HFFc6 (cell line): ENCODE data around the gene NTF4. TPM values are rescaled to one million over a fixed set of nuclear protein-coding genes. Genes with fewer than 3 reads are reported as not detected.
"Not testable (repeated sequence)": the region's sequence is repeated elsewhere in the genome, so short reads cannot be mapped to it uniquely, and the experiment has no call there.

Experiments used
- DNase-seq: peaks from one replicate; pipeline ENCODE4 v3.0.0-alpha.2; 2018
- H3K27ac Mint-ChIP-seq: 2 replicates; pipeline ENCODE4 v1.8.0; 2020; ENCODE audit warnings: mild to moderate bottlenecking, mixed read lengths
- H3K27me3 Mint-ChIP-seq: 2 replicates; pipeline ENCODE4 v1.8.0; 2021; ENCODE audit warnings: mild to moderate bottlenecking, moderate library complexity, mixed read lengths; ENCODE audit not compliant: insufficient read depth
- H3K36me3 Mint-ChIP-seq: 2 replicates; pipeline ENCODE4 v1.8.0; 2021; ENCODE audit warnings: low read depth, mixed read lengths
- H3K4me1 Mint-ChIP-seq: 2 replicates; pipeline ENCODE4 v1.8.0; 2020; ENCODE audit warnings: low read depth, mixed read lengths
- H3K4me3 Mint-ChIP-seq: 2 replicates; pipeline ENCODE4 v1.8.0; 2020; ENCODE audit warnings: mild to moderate bottlenecking, moderate library complexity, mixed read lengths
- H3K9me3 Mint-ChIP-seq: 2 replicates; pipeline ENCODE4 v1.8.0; 2020; ENCODE audit warnings: mild to moderate bottlenecking, mixed read lengths
- total RNA-seq, 6 experiments: library from RNA; stranded (reverse); fragmentation: NEBNext Ultra II Directional; extraction: Animal tissue kit (Norgen Biotek cat#: 25700); gene quantifications; 2 replicates in 1 of 6; 3 replicates in 5 of 6; pipeline ENCODE4 v1.2.3, GENCODE V29; 2021
- TF ChIP-seq, protein P1 (sequence below): fragments of 200-600 bp; sonication (generic); IDR thresholded peaks from 2 replicates; pipeline ENCODE4 v1.5.0; 2021; ENCODE audit warnings: antibody characterized with exemption, mild to moderate bottlenecking

NTF4 gene
- total RNA-seq, 6 experiments from 2014 or later, result 0.82 to 1.5 (median 1.1) TPM; not detected in 2

- peaks cover 6% of the 10 kb centered on the region for H3K27me3 Mint-ChIP-seq
- H3K4me3 Mint-ChIP-seq, result peak overlapping the region; percentile 90; the same call in 1 of the 2 replicates
- peak overlapping the region; percentile 12; the same call in 1 of the 2 replicates for H3K27ac Mint-ChIP-seq
- TF ChIP-seq, protein P1, sequence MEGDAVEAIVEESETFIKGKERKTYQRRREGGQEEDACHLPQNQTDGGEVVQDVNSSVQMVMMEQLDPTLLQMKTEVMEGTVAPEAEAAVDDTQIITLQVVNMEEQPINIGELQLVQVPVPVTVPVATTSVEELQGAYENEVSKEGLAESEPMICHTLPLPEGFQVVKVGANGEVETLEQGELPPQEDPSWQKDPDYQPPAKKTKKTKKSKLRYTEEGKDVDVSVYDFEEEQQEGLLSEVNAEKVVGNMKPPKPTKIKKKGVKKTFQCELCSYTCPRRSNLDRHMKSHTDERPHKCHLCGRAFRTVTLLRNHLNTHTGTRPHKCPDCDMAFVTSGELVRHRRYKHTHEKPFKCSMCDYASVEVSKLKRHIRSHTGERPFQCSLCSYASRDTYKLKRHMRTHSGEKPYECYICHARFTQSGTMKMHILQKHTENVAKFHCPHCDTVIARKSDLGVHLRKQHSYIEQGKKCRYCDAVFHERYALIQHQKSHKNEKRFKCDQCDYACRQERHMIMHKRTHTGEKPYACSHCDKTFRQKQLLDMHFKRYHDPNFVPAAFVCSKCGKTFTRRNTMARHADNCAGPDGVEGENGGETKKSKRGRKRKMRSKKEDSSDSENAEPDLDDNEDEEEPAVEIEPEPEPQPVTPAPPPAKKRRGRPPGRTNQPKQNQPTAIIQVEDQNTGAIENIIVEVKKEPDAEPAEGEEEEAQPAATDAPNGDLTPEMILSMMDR, result no peak
- peaks cover 10% of the 10 kb centered on the region for H3K36me3 Mint-ChIP-seq
- no peaks in the 10 kb centered on the region for H3K9me3 Mint-ChIP-seq
- no peak for DNase-seq
- peaks cover 28% of the 10 kb centered on the region for H3K4me1 Mint-ChIP-seq
These were observed 5.6 kb downstream of the NTF4 start for GRCh38 chr19:49059053-49059452.

- no peak for DNase-seq
- Mint-ChIP-seq H3K27ac (no peak overlapping the region; the same call in 1 of the 2 replicates), H3K4me1 (peaks cover 28% of the 10 kb centered on the region), H3K36me3 (peaks cover 10% of the 10 kb centered on the region), H3K4me3 (peak overlapping the region; percentile 90; the same call in 1 of the 2 replicates), H3K27me3 (peaks cover 6% of the 10 kb centered on the region), H3K9me3 (no peaks in the 10 kb centered on the region)
- TF ChIP-seq, protein P1, result no peak
These were observed 6.1 kb downstream of the NTF4 start for GRCh38 chr19:49058562-49058961.

- no peaks in the 10 kb centered on the region for H3K9me3 Mint-ChIP-seq
- TF ChIP-seq, protein P1, result no peak; the same call in 1 of the 2 replicates
- H3K27ac Mint-ChIP-seq, result peak within 1 kb of the TSS; percentile 81
- peak within 1 kb of the TSS; percentile 90 for H3K4me3 Mint-ChIP-seq
- peaks cover 4% of the 10 kb centered on the region for H3K27me3 Mint-ChIP-seq
- H3K4me1 Mint-ChIP-seq, result peaks cover 28% of the 10 kb centered on the region
- peak; percentile 39 for DNase-seq
- peaks cover 10% of the 10 kb centered on the region for H3K36me3 Mint-ChIP-seq
These were observed 6.9 kb downstream of the NTF4 start, which contains the start of gene CGB7 for GRCh38 chr19:49057636-49058234. CGB7 (minus strand) TSS chr19:49057749; CDS start chr19:49055375, 2,374 bp downstream.

- not testable (repeated sequence) for H3K27me3 Mint-ChIP-seq, H3K9me3 Mint-ChIP-seq, DNase-seq
- Mint-ChIP-seq H3K27ac (peak overlapping the region; percentile 81), H3K4me3 (peak overlapping the region; percentile 90), H3K36me3 (peaks cover 10% of the 10 kb centered on the region), H3K4me1 (peaks cover 28% of the 10 kb centered on the region)
- TF ChIP-seq, protein P1, result peak; percentile 16; the same call in 1 of the 2 replicates
These were observed 7.6 kb downstream of the NTF4 start for GRCh38 chr19:49056902-49057596.

- DNase-seq, result no peak
- Mint-ChIP-seq H3K27me3 (peaks cover 3% of the 10 kb centered on the region), H3K36me3 (peaks cover 10% of the 10 kb centered on the region), H3K4me1 (peaks cover 28% of the 10 kb centered on the region), H3K9me3 (no peaks in the 10 kb centered on the region), H3K4me3 (peak overlapping the region; percentile 90), H3K27ac (peak overlapping the region; percentile 81)
- TF ChIP-seq, protein P1, result peak; percentile 67
These were observed 8.3 kb downstream of the NTF4 start for GRCh38 chr19:49056101-49056901.

- peak overlapping the region; percentile 79 for H3K4me3 Mint-ChIP-seq
These were observed 14.1 kb downstream of the NTF4 start for GRCh38 chr19:49050376-49051033.

GRCh38 chr19:49049834-49050233, 14.8 kb downstream of the NTF4 start:
- H3K36me3 Mint-ChIP-seq, H3K9me3 Mint-ChIP-seq, DNase-seq, H3K27me3 Mint-ChIP-seq: not testable (repeated sequence)
- peaks cover 19% of the 10 kb centered on the region for H3K4me1 Mint-ChIP-seq
- peak overlapping the region; percentile 79; the same call in 1 of the 2 replicates for H3K4me3 Mint-ChIP-seq
- peak overlapping the region; percentile 98; the same call in 1 of the 2 replicates for H3K27ac Mint-ChIP-seq

More at GRCh38 chr19:49050376-49051033, 14.1 kb downstream of the NTF4 start:
- not testable (repeated sequence) for H3K36me3 Mint-ChIP-seq, H3K27me3 Mint-ChIP-seq, H3K9me3 Mint-ChIP-seq
- H3K4me1 Mint-ChIP-seq, result peaks cover 19% of the 10 kb centered on the region
- H3K27ac Mint-ChIP-seq, result peak overlapping the region; percentile 98
- peak; percentile 74 for DNase-seq
